CD4-positive, alpha-beta T cell treated with Interferon gamma for 1 hour (primary cell): ENCODE measurements around the gene MEA1.
A peak's percentile ranks its signal among the peaks of the same experiment; 100 is the strongest.
"Not testable (repeated sequence)": the region's sequence is repeated elsewhere in the genome, so short reads cannot be mapped to it uniquely, and the experiment has no call there.

Experiments used
- DNase-seq: peaks from one replicate; pipeline ENCODE4 v3.0.0-alpha.2; 2020

The MEA1 gene

DNA sequence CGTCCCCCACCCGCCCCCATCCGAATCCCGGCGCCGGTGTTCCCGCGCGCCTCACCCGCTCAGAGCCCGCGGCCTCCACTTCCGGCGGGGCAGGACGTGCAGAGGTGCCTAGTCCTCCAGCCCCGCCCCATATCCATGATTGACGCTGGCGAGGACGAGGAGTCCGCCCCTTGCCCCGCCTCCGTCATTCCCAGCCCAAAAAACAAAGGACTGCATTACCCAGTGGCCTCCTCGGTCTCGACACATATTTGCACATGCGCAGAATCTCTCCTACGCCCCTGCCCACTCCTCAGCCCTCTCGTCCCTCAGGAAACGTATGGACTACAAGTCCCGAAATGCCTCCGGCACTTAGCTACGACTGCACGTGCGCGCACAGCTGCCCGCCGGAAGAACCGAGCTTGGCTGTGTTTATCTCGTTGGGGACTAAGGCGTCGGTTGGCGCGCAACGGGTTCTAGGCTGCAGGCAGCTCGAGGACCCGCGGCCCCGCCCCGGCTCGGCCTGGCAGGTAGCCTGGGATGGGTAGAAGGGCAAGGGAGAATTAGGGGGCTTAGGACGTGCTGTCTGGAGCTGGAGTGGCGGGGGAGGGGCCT is at the start of gene MEA1, which contains the start of gene KLHDC3:
Gene MEA1, minus strand, starts transcription at position 104 of the 591 bp plus-strand sequence. CDS start 133 bp downstream, outside the sequence.
Gene KLHDC3, plus strand, starts transcription at position 407 of the 591 bp plus-strand sequence. CDS start 2,944 bp downstream, outside the sequence.
- DNase-seq = peak; percentile 100

- no peak for DNase-seq
Measured at GRCh38 chr6:43062818-43063217, 49.1 kb upstream of the MEA1 start.

DNA sequence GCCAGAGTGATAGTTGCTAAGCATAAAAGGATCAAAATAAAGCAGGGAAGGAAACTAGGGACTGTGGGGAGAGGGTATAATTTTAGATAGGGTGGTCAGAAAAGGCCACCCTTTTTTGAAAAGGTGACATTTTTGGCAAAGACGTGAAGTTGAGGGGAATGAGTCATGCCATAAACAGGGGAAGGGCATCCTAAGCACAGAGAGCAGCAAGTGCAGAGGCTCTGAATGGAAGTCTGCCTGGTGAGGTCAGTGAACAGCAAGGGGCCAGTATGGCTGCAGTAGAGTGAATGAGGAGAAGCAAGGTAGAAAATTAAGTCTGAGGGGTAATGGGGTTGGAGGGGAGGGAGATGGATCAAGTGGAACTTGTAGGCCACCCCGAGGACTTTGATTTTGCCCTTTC is 48.1 kb upstream of the MEA1 start:
- DNase-seq = no peak

DNA sequence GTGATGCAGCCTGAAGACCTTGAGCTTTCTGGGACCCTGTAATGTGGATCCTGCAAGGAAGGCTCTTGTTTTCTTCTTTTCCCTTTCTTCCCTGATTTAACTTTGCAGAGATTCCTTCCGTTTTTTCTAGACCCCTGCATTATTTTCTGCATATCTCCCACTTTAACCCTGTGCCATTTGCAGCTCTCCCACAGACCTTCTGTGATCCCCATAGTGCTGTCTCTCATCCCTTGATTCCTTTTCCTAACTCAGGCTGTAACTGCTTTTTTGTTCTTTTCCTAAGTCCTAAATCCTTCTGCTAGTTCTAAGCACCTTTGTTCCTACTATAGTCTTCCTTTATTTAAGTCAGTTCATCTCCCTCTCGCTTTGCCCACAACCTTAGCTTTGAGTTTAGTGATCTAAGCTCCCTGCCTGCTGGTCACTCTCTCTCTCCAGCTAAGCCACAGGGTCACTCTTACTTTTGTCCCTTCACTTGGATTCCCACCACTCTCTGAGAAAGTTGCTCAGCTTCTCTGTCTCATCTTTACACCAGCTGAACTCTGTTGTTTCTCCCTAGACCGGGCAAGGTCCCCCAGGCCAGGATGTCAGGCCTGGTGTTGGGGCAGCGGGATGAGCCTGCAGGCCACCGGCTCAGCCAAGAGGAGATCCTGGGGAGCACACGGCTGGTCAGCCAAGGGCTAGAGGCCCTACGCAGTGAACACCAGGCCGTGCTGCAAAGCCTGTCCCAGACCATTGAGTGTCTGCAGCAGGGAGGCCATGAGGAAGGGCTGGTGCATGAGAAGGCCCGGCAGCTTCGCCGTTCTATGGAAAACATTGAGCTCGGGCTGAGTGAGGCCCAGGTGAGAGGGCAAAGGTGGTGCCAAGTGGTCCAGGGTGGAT is 47.2 kb upstream of the MEA1 start:
- DNase-seq = no peak

DNA sequence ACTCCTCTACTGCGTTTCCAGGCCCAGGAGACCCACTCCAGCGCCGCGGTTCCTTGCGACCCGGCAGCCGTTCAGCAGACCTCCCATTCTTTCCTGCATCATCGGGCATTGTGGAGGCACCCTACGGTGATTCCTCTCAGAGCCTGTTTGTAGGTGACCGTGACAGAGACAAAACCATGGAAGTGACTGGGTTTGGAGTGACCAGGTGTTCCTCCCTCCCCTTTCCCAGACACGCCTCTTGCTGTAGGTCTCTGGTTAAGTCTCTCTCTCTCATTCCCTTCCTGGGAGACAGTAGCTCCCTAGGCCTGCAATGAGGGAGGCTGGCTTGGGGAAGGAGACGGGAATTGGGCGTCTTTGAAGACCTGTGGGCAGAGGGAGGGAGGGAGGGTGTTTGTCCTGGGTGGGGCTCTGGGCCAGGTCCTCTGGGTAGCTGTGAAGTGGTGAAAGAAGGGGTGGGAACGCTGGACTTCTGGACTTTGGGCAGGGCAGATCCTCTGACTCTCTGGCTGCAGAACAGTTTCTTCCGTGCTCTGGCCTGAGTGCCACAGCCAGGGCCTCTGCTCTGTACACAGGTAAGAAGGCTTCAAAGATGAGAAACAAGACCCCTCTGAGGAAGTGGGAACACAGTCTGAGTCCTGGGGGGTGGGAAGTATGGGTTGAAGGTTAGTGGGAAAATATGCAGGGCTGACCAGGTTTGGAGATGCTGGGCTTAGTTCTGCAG is 46.4 kb upstream of the MEA1 start:
- DNase-seq = no peak

GRCh38 chr6:43059168-43060033 is 45.7 kb upstream of the MEA1 start, which contains the start of the genes KLC4 and MRPL2:
Gene KLC4 (plus strand): TSS chr6:43059631. CDS start chr6:43061336, 1,705 bp downstream.
Gene MRPL2 (minus strand): TSS chr6:43059434. CDS start chr6:43059381, 53 bp downstream.
- DNase-seq = peak; percentile 98

DNA sequence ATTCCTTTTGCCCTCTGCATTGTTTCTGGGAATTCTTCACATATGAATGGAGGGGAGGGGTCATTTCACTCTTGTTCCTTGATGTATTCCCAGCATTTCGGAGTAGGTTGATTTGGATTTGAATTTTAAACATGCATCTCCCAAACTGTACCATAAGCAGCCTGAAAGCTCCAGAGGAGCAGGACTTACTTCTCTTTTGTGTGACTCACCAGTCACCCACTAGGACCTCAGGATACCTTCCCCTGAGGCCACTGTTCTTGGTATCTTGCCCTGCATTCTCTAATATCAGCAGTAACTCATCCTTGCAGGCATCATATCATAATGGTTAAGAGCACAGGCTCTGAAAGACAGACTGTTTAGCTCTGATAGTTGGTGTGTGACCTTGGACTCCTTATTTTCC is 44.8 kb upstream of the MEA1 start:
- no peak for DNase-seq

GRCh38 chr6:43055966-43056365 is 42.2 kb upstream of the MEA1 start:
- no peak for DNase-seq

GRCh38 chr6:43054206-43054943 is 40.6 kb upstream of the MEA1 start:
- no peak for DNase-seq

- peak; percentile 85 for DNase-seq
Measured at GRCh38 chr6:43053545-43054205, 39.9 kb upstream of the MEA1 start, which contains the start of gene CUL7. Gene CUL7 (minus strand): TSS chr6:43053851. CDS start chr6:43052788, 1,063 bp downstream.

DNA sequence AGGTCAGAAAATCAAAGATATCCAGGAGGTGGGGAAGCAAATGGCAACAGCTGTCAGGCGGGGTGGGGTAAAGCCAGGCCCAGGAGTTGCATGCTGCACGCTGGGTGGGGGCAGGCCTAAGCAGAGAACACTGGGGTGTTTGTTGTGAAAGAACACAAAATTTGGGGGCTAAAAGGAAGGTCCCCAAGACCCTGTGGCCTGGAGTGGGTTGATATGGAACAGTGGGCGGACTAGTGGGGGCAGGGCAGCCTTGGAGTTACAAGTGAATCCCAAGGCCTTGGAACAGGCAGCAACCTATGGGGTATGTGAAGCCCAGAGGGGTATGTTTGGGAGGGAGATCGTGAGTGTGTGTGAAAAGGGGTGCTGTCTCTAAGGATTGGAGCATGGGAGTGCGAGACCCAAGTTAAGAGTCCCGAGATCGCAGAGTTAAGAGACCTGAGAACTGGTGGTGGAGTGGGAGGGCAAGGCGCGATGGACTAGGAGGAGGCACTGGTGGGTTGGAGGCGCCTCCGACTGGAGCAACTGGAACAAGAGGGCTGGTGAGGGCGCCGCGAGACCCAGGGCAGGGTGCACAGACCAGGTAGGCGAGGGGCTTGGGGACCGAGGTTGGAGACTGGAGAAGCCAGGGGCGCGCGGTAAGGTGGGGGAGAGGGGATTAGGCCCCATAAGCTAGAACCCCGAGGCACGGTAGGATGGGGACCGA is 39.2 kb upstream of the MEA1 start:
- no peak for DNase-seq

DNA sequence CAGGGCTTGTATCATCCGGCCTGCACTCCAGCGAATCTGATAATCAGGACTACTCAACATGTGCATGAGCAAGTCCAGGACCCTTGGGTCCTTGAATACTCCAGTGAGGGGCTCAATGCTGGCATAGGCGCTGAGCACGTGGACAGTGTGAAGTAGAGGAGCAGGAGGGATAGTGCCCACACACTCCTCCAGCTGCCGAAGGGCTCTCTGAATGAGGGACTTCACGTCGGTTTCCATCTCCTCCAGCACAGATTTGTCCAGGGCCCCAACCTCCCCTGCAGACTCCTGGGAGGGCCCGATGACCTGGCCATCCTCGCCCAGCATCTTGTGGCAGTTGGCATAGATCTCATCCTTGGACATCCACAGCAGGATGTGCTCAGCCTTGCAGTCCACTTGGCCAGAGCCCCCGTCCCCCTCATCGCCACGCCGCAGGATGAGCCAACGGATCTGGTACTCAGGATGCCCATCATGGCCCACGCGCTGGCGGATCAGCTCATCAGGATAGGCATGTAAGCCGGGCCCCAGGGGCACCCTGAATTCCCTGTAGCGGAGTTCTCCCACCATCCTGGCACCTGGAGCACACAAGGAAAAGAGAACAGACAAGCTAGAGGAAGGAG is 38.6 kb upstream of the MEA1 start:
- no peak for DNase-seq

- DNase-seq = no peak
Measured at GRCh38 chr6:43050981-43051380, 37.2 kb upstream of the MEA1 start.

DNA sequence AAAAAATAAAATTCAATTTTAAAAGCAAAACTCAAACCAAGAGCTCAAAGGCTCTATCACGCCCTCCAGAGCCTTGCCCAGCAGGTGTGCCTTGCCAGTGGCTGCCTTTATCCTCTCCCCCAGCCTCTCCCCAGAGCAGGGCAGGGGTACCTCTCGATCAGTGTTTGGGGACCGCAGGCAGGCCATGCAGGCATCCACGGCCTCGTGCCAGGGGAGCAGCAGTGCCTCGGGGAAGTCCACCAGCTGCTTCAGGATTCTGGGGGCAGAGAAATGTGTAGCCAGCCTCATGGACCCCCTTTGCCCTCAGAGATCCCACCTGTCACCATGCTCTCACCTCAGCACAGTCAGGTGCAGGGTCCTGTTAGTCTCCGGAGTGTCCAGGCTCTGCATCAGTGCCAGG is 34.3 kb upstream of the MEA1 start:
- DNase-seq = no peak

GRCh38 chr6:43045371-43045930 is 31.7 kb upstream of the MEA1 start:
- no peak for DNase-seq

- no peak for DNase-seq
Measured at GRCh38 chr6:43043310-43043709, 29.6 kb upstream of the MEA1 start.

- DNase-seq = not testable (repeated sequence)
Measured at GRCh38 chr6:43041475-43041874, 27.7 kb upstream of the MEA1 start.

DNA sequence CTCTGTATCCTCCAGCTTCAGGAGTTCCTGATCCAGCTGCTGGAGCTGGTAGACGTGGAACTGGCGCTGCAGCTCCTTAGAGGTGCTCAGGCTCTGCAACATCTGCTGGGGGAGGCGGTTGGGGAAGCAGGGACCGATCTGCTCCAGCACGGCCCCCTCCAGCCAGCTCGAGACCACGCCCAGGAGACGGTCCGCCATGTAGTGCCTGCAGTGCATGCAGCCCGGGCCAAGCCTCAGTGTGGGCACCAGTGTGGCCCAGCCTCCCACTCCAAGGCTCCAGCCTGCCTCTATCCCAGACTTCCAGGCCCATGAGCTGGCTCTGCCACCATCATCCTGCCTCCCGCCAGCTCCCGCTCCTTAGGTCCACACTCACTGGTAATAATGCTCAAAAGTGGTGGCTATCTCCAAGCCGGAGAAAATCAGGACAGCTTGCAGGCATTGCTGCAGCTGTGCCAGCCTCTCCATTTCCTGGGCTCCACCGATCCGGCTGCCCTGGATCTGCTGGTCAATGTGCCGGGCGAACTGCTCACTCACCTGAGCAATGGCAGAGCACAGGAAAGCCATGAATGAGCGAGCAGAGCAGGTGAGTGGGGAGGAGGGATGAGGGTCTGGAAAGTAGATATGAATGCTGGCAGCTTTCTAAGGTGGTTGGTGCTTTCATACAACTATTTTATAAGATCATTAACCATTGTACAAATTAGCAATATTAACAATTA is 27.0 kb upstream of the MEA1 start:
- DNase-seq = no peak

DNA sequence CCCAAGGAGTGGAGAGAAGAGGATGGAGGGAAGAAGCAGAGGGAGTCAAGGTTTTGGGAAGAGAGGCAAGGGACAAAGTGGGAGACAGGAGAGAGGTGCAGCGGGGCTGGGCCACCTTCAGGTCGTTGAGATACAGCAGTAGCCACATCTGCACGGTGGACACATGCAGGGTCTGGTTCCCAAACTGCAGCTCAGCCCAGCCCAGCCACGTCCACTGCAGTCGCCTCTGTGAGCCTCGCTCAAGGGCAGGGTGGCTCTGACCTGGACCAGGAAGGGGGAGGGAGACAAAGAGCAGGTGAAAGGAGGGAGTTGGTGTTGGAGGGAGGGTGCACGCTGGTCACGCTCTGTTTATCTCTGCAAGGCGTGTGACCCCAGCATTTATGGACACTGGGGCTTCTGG is 25.0 kb upstream of the MEA1 start:
- DNase-seq = no peak
